ENCODE results near the gene ZBTB9.

The ZBTB9 gene

DNA sequence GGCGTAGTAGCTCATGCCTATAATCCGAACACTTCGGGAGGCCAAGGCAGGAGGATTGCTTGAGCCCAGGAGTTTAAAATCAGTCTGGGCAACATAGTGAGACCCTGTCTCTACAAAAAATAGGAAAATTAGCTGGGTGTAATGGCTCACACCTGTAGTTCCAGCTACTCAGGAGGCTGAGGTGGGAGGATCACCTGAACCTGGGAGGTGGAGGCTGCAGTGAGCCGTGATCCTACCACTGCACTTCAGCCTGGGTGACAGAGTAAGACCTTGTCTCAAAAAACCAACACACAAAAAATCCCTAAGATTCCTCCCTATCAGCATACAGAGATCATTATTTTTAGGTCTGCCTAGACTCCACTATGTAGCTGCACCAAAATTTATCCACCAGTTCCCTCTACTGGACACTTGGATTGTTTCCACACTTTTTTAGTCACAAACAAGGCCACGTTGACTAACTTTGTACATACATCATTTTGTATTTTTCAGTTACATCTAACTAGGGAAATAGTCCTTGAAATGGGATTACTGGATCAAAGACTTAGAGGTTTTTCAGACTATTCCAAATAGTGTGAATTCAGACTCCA lies 47.2 kb upstream of the ZBTB9 start:
- TF ChIP-seq, protein P1, sequence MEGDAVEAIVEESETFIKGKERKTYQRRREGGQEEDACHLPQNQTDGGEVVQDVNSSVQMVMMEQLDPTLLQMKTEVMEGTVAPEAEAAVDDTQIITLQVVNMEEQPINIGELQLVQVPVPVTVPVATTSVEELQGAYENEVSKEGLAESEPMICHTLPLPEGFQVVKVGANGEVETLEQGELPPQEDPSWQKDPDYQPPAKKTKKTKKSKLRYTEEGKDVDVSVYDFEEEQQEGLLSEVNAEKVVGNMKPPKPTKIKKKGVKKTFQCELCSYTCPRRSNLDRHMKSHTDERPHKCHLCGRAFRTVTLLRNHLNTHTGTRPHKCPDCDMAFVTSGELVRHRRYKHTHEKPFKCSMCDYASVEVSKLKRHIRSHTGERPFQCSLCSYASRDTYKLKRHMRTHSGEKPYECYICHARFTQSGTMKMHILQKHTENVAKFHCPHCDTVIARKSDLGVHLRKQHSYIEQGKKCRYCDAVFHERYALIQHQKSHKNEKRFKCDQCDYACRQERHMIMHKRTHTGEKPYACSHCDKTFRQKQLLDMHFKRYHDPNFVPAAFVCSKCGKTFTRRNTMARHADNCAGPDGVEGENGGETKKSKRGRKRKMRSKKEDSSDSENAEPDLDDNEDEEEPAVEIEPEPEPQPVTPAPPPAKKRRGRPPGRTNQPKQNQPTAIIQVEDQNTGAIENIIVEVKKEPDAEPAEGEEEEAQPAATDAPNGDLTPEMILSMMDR (IDR thresholded peaks at IDR 0.05; ENCODE audit: low read depth, low read length, missing control alignments): peak; percentile 34
- in situ Hi-C loops (cut with HindIII; ENCODE audit: low pct_ligation_motif_present, low sequenced_read_pairs): no loop called here
- no peak for DNase-seq
- Histone ChIP-seq H3K36me3 (replicated peaks) (peaks cover 5% of the 10 kb centered on the region), H3K27me3 (replicated peaks) (no peaks in the 10 kb centered on the region), H3K4me3 (ENCODE audit: low read depth, low read length) (no peak overlapping the region), H3K27ac (no peak overlapping the region)

DNA sequence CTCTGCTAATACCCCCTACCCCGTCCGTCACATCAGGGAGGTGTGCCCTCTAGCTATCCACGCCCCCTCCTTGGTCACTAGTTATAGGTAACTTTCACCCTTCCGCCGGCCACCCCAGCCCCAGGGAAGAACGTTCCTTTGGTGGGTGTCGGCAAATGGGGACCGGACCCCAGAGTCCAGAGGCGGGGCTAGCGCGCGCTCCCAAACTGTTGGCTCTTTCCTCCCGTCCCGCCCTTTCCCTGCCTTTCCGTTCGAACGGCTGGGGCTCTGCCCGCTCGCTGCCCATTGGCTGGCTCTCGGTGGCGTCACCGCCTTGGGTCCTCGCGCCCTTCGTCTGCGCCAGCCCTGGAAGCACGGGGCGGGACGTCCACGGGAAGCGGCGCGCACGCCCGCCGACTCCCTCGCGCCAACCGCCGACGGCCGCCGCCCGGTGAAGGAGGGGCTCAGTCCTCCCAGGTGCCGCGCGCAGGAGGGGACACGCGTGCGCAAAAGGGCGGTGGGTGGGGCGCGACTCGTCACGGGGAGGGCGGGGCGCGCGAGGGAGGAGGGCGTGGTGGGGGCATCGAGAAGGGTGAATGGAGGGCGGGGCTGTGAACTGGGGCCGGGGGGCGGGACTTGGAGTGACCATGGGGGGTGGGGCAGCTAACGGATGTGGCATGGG lies 44.2 kb upstream of the ZBTB9 start:
- no peaks in the 10 kb centered on the region for H3K27me3 ChIP-seq (replicated peaks)
- peak overlapping the region; percentile 91 for H3K27ac ChIP-seq
- in situ Hi-C loops (cut with HindIII; ENCODE audit: low pct_ligation_motif_present, low sequenced_read_pairs): no loop called here
- H3K4me3 ChIP-seq (ENCODE audit: low read depth, low read length): peak overlapping the region; percentile 68
- DNase-seq: peak; percentile 95
- TF ChIP-seq, protein P1 (IDR thresholded peaks at IDR 0.05; ENCODE audit: low read depth, low read length, missing control alignments): no peak
- peaks cover 26% of the 10 kb centered on the region for H3K36me3 ChIP-seq (replicated peaks)

DNA sequence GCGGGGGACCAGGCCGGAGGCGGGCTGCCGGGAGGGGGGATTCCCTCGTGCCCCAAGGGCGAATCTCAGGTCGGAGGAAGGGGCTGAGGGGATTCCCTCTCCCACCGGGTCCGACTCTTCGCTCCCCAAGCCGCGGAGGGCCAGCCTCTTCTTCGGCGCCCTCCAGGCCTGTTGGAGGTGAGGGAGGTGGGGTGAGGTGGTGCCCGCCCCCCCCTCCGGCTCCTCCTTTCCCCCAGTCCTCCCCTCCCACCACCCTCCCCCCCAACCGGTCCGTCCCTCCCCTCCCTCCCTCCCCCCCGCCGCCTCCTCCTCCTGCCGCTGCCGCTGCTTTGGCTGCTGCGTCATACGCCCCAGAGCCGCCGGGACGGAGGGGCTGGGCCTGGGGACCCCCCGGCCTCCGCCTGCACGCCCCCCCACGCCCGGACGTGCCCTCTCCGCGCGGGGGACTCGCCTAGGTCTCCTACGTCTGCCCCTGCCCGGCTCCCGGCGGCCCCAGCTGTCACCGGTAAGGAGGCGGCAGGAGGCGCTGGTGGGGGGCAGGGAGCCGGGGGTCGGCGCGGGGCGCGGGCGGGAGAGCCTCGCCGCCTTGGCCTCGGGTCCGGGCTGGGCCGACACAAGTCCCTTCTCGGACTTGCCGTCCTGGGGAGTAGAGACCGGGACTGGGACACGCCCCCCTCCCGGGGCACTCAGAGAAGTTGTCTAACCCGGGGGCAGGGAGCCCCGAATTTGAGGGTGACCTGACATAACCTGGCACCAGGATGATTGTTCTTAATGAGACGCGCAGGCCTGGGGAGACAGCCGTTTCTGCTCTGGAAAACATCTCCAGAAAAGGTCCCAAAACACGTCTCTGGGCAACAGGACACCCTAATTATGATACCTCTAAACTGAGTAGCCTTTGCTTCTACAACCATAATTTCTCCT lies 43.4 kb upstream of the ZBTB9 start, which contains the start of gene PHF1:
PHF1 (plus strand) TSS at position 304 of the 921 bp plus-strand sequence. CDS start 1,250 bp downstream, outside the sequence.
- H3K36me3 ChIP-seq (replicated peaks): peaks cover 33% of the 10 kb centered on the region
- TF ChIP-seq, protein P1 (IDR thresholded peaks at IDR 0.05; ENCODE audit: low read depth, low read length, missing control alignments): no peak
- H3K27me3 ChIP-seq (replicated peaks): no peaks in the 10 kb centered on the region
- peak; percentile 62 for DNase-seq
- in situ Hi-C loops (cut with HindIII; ENCODE audit: low pct_ligation_motif_present, low sequenced_read_pairs): no loop called here
- peak within 1 kb of the TSS; percentile 91 for H3K27ac ChIP-seq
- H3K4me3 ChIP-seq (ENCODE audit: low read depth, low read length): peak within 1 kb of the TSS; percentile 68

DNA sequence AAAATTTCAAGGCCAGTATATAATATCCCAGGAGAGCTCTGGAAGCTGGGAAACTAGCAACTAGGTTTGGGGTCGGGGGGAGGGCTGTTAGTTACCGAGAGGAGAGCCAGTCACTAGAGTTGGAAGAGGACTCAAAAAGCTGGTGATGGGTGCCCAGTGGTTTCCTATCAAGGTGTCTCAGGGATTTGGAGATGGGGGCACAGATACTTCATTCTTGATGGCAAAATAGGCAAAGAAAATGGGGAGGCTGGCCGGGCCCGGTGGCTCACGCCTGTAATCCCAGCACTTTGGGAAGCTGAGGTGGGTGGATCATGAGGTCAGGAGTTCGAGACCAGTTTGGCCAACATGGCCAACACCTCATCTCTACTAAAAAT lies 42.8 kb upstream of the ZBTB9 start:
- peak overlapping the region; percentile 58 for H3K4me3 ChIP-seq (ENCODE audit: low read depth, low read length)
- peaks cover 34% of the 10 kb centered on the region for H3K36me3 ChIP-seq (replicated peaks)
- DNase-seq: no peak
- no peaks in the 10 kb centered on the region for H3K27me3 ChIP-seq (replicated peaks)
- in situ Hi-C loops (cut with HindIII; ENCODE audit: low pct_ligation_motif_present, low sequenced_read_pairs): no loop called here
- TF ChIP-seq, protein P1 (IDR thresholded peaks at IDR 0.05; ENCODE audit: low read depth, low read length, missing control alignments): no peak
- H3K27ac ChIP-seq: peak overlapping the region; percentile 91

DNA sequence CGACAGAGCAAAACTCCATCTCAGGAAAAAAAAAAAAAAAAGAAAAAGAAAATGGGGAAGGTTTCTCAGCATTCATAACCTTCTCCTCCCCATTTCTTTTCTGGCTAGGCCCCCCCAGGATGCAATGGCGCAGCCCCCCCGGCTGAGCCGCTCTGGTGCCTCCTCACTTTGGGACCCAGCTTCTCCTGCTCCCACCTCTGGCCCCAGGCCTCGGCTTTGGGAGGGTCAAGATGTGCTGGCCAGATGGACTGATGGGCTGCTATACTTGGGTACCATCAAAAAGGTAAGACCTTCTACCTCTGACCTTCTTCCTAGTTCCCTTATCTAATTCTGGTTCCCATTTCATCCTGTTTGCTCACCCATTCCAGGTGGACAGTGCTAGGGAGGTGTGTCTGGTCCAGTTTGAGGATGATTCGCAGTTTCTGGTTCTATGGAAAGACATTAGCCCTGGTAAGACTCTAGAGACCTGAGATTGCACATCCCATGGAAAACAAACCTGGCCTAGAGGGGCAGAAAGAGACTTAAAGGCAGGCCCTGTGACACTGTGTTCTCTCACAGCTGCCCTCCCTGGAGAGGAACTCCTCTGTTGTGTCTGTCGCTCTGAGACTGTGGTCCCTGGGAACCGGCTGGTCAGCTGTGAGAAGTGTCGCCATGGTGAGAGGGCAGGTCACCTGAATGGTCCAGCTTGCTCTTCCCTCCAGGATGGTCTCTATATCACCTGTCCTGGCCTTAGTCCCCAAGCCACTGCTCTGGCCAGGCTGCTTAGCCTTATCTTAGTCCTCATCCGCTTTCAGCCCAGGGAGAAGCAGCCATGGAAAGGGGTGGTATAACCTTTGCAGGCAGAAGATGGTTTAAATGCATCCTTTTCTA lies 42.0 kb upstream of the ZBTB9 start:
- DNase-seq: no peak
- H3K36me3 ChIP-seq (replicated peaks): peaks cover 34% of the 10 kb centered on the region
- no peak overlapping the region for H3K27ac ChIP-seq

More for the DNA sequence above, 42.0 kb upstream of the ZBTB9 start:
- TF ChIP-seq, protein P1 (IDR thresholded peaks at IDR 0.05; ENCODE audit: low read depth, low read length, missing control alignments): no peak
- in situ Hi-C loops (cut with HindIII; ENCODE audit: low pct_ligation_motif_present, low sequenced_read_pairs): no loop called here
- Histone ChIP-seq H3K27me3 (replicated peaks) (no peaks in the 10 kb centered on the region), H3K4me3 (ENCODE audit: low read depth, low read length) (no peak overlapping the region)

Measured in brain microvascular endothelial cell (primary cell).